Loucy (cell line): Measurements from ENCODE around the gene BIK.

Experiments
- H2AFZ ChIP-seq: fragments of 200-600 bp; sonication (generic); 2 replicates; pipeline ENCODE4 v1.6.0; 2016; ENCODE audit warnings: antibody characterized with exemption, mild to moderate bottlenecking, low read length, moderate library complexity
- H3F3A ChIP-seq: fragments of 200-600 bp; 2 replicates; pipeline ENCODE4 v1.6.0; 2016; ENCODE audit warnings: antibody characterized with exemption, low read depth, mild to moderate bottlenecking
- H3K27me3 ChIP-seq: fragments of 200-600 bp; sonication (generic); 2 replicates; pipeline ENCODE4 v1.6.1; 2014; ENCODE audit warnings: low read length, mild to moderate bottlenecking; ENCODE audit not compliant: insufficient read depth, poor library complexity, severe bottlenecking
- H3K36me3 ChIP-seq: fragments of 200-600 bp; sonication (generic); 2 replicates; pipeline ENCODE4 v1.6.1; 2016; ENCODE audit warnings: low read length; ENCODE audit not compliant: insufficient read depth
- H3K4me1 ChIP-seq: fragments of 200-600 bp; sonication (generic); 2 replicates; pipeline ENCODE4 v1.5.1; 2014; ENCODE audit warnings: low read length, mild to moderate bottlenecking; ENCODE audit not compliant: insufficient read depth, poor library complexity, severe bottlenecking
- H3K4me2 ChIP-seq: fragments of 200-600 bp; sonication (generic); 2 replicates; pipeline ENCODE4 v1.6.0; 2014; ENCODE audit warnings: antibody characterized with exemption, low read length, low read depth, mild to moderate bottlenecking; ENCODE audit not compliant: poor library complexity, severe bottlenecking
- H3K4me3 ChIP-seq: fragments of 200-600 bp; sonication (generic); 2 replicates; pipeline ENCODE4 v1.5.1; 2014; ENCODE audit warnings: low read length, mild to moderate bottlenecking, mixed read lengths; ENCODE audit not compliant: poor library complexity, severe bottlenecking
- H3K79me2 ChIP-seq: fragments of 200-600 bp; sonication (generic); 2 replicates; pipeline ENCODE4 v1.6.1; 2014; ENCODE audit warnings: low read length; ENCODE audit not compliant: insufficient read depth
- H3K9ac ChIP-seq: fragments of 200-600 bp; sonication (generic); 2 replicates; pipeline ENCODE4 v1.6.0; 2014; ENCODE audit warnings: mild to moderate bottlenecking, low read depth, low read length, moderate library complexity; ENCODE audit not compliant: poor library complexity, severe bottlenecking
- H3K9me2 ChIP-seq: fragments of 200-600 bp; sonication (generic); replicated peaks from 2 replicates; pipeline ENCODE4 v1.6.1; 2016; ENCODE audit warnings: low read depth, low read length, mixed read lengths
- H3K9me3 ChIP-seq: fragments of 200-600 bp; sonication (generic); 2 replicates; pipeline ENCODE4 v1.6.1; 2014; ENCODE audit warnings: mild to moderate bottlenecking, antibody characterized with exemption, low read length, low read depth; ENCODE audit not compliant: insufficient read depth
- H4K20me1 ChIP-seq: fragments of 200-600 bp; sonication (generic); 2 replicates; pipeline ENCODE4 v1.6.0; 2014; ENCODE audit warnings: antibody characterized with exemption, low read length, mild to moderate bottlenecking; ENCODE audit not compliant: insufficient read depth, poor library complexity, severe bottlenecking
- EZH2phosphoT487 ChIP-seq: fragments of 200-600 bp; IDR thresholded peaks from 2 replicates; pipeline ENCODE4 v1.6.1; 2018; ENCODE audit warnings: antibody characterized with exemption, mild to moderate bottlenecking, moderate library complexity, borderline replicate concordance
- TF ChIP-seq, protein P1 (sequence below): fragments of 200-600 bp; sonication (generic); conservative IDR thresholded peaks from 2 replicates; pipeline ENCODE4 v1.5.1; 2014; ENCODE audit warnings: mild to moderate bottlenecking, antibody characterized with exemption, low read length

Gene BIK

DNA sequence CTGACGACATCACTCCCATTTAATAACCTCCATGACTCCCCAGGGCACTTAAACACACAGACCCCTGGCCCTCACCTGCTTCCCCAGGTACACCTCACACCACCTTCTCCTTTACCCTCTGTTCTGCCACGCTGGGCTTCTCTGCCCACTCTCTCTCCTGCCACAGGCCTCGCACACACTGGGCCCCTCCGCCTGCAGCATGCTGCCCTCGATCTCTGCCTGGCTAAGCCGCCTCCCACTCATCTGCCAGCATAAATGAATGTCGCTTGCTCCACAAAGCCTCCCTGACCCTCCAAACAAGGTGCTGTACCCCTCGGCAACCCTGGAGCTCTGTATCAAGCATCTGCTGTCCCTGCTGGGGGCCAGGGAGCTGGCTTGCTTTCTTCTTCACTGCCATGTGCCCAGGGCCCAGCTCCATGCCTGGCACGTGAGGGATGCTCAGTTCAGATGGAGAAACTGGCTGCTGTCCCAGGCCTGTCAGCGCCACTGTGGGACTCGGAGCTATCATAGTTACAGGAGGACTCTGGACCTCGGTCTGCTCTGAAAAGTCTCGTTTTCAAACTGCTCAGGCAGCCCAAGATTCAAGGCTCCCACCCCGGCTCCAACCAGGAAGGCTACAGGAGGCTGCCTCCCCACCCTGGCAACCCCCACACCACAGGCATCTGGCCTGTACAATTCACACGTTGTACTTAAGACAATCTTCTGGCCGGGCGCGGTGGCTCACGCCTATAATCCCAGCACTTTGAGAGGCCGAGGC is 33.3 kb upstream of the BIK start:
- Histone ChIP-seq H2AFZ (no peak overlapping the region), H3K9me3 (no peaks in the 10 kb centered on the region), H3K36me3 (no peaks in the 10 kb centered on the region), H3K79me2 (no peaks in the 10 kb centered on the region), H3K4me1 (no peaks in the 10 kb centered on the region), H3F3A (no peaks in the 10 kb centered on the region), H3K4me2 (no peak overlapping the region), H3K9ac (no peak overlapping the region), H3K27me3 (no peaks in the 10 kb centered on the region), H4K20me1 (no peaks in the 10 kb centered on the region), H3K4me3 (no peak overlapping the region), H3K9me2 (no peaks in the 10 kb centered on the region)
- TF ChIP-seq EZH2phosphoT487, result no peak
- TF ChIP-seq, protein P1, sequence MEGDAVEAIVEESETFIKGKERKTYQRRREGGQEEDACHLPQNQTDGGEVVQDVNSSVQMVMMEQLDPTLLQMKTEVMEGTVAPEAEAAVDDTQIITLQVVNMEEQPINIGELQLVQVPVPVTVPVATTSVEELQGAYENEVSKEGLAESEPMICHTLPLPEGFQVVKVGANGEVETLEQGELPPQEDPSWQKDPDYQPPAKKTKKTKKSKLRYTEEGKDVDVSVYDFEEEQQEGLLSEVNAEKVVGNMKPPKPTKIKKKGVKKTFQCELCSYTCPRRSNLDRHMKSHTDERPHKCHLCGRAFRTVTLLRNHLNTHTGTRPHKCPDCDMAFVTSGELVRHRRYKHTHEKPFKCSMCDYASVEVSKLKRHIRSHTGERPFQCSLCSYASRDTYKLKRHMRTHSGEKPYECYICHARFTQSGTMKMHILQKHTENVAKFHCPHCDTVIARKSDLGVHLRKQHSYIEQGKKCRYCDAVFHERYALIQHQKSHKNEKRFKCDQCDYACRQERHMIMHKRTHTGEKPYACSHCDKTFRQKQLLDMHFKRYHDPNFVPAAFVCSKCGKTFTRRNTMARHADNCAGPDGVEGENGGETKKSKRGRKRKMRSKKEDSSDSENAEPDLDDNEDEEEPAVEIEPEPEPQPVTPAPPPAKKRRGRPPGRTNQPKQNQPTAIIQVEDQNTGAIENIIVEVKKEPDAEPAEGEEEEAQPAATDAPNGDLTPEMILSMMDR, result no peak

DNA sequence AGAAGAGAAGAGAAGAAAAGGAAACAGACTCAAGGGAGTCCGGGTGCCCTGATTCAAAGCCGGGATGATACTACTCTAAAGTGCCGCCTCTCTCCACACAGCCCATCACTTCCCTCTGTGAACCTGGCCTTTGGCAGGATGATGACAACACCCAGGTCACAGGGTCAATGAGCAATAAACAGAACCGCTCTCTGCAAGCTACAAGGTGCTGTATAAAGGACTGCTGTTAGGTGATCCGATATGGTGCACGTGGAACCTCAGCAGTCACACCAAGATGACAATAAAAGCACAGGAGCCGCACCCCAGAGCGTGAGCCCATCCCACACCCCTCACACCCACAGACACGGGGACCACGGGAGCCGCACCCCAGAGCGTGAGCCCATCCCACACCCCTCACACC is 32.0 kb upstream of the BIK start:
- TF ChIP-seq EZH2phosphoT487, result no peak
- TF ChIP-seq, protein P1, result no peak
- Histone ChIP-seq H3K36me3 (no peaks in the 10 kb centered on the region), H3K4me2 (no peak overlapping the region), H3K27me3 (no peaks in the 10 kb centered on the region), H3K9ac (no peak overlapping the region), H3K4me1 (no peaks in the 10 kb centered on the region), H3K79me2 (no peaks in the 10 kb centered on the region), H3F3A (no peaks in the 10 kb centered on the region), H4K20me1 (no peaks in the 10 kb centered on the region), H3K9me3 (no peaks in the 10 kb centered on the region), H3K9me2 (no peaks in the 10 kb centered on the region), H2AFZ (no peak overlapping the region), H3K4me3 (no peak overlapping the region)

DNA sequence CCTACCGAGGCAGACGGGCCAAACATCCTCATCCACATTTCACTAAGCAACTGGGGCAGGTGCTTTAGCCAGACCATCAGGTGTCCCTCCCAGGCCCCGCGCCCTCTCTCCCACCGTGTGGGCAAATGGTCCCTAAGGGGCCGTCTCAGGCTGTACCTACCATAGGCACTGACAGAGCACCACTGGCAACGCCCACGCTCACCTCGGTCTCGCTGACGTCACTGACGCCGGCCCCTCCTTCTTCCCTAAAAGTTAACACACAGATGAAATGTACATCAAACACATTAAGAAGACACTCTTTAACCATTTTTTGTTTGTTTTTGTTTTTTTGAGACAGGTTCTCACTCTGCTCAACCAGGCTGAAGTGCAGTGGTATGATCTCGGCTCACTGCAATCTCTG is 30.8 kb upstream of the BIK start:
- H3K4me1 ChIP-seq, result no peaks in the 10 kb centered on the region
- no peaks in the 10 kb centered on the region for H3K9me2 ChIP-seq
- TF ChIP-seq, protein P1, result no peak
- TF ChIP-seq EZH2phosphoT487, result no peak
- no peak overlapping the region for H3K9ac ChIP-seq
- H3K4me3 ChIP-seq, result no peak overlapping the region
- H3K79me2 ChIP-seq, result no peaks in the 10 kb centered on the region
- H3F3A ChIP-seq, result no peaks in the 10 kb centered on the region
- no peaks in the 10 kb centered on the region for H3K9me3 ChIP-seq
- no peaks in the 10 kb centered on the region for H3K36me3 ChIP-seq
- H3K27me3 ChIP-seq, result no peaks in the 10 kb centered on the region
- no peak overlapping the region for H3K4me2 ChIP-seq
- no peaks in the 10 kb centered on the region for H4K20me1 ChIP-seq
- H2AFZ ChIP-seq, result no peak overlapping the region
